ENCODE data around the gene RIPK1.
"Not testable (repeated sequence)": the region's sequence is repeated elsewhere in the genome, so short reads cannot be mapped to it uniquely, and the experiment has no call there.

GRCh38 chr6:3078952-3079351, 10.7 kb downstream of the RIPK1 start:
- not testable (repeated sequence) for TF ChIP-seq CTCF (conservative IDR thresholded peaks at IDR 0.05); ZFX (IDR thresholded peaks at IDR 0.05)

Measured in C4-2B (cell line).